ENCODE data around the gene SYTL3. TPM values are rescaled to one million over a fixed set of nuclear protein-coding genes. Genes with fewer than 3 reads are reported as not detected.
A peak's percentile ranks its signal among the peaks of the same experiment; 100 is the strongest.

The SYTL3 gene
- total RNA-seq, 1 experiment from 2014 or later = 14.2 TPM

- H3K27me3 Mint-ChIP-seq (ENCODE audit: unreplicated experiment) = no peaks in the 10 kb centered on the region
- H3K4me3 Mint-ChIP-seq (ENCODE audit: low read depth, unreplicated experiment) = peak overlapping the region; percentile 85
- no peaks in the 10 kb centered on the region for H3K9me3 Mint-ChIP-seq (ENCODE audit: low read depth, unreplicated experiment)
- peaks cover 45% of the 10 kb centered on the region for H3K4me1 Mint-ChIP-seq (ENCODE audit: low read depth, unreplicated experiment)
- no peak for DNase-seq
- no TSS peak for BruUV-seq (replicated peaks)
- intact Hi-C loops (cut with micrococcal nuclease; ENCODE audit: unreplicated experiment) = no loop called here
- TF ChIP-seq CTCF (IDR thresholded peaks at IDR 0.05; ENCODE audit: unreplicated experiment) = no peak
- peaks cover 100% of the 10 kb centered on the region for H3K36me3 Mint-ChIP-seq (ENCODE audit: insufficient read depth, unreplicated experiment)
- CTCF ChIA-PET = interaction anchor here (0.8 to 2.0 kb wide), 4 partner anchors 21 to 159 kb away, joined by 5 to 10 read pairs (median 7); no protein-coding TSS in a partner anchor
- peak overlapping the region; percentile 97 for H3K27ac Mint-ChIP-seq (ENCODE audit: unreplicated experiment)
Observed at GRCh38 chr6:158813032-158813431, 163.2 kb downstream of the SYTL3 start.

Small RNA genes within 50 kb of the gene (microRNA-seq; reads per million reads assigned to microRNA genes)
- gene MIR3918 (1.8 reads per million), gene MIR7161 (not detected)

Other genes with a start within 250 kb of the SYTL3 start
- gene TMEM181, start 90.0 kb upstream of the SYTL3 start, total RNA-seq (2022) = 42.9 and 48.7 TPM in 2 replicates
- 156 and 167 TPM in 2 replicates for gene DYNLT1, start 5.3 kb upstream of the SYTL3 start, total RNA-seq (2022)
- 935 and 954 TPM in 2 replicates for gene EZR, start 169.3 kb downstream of the SYTL3 start, total RNA-seq (2022)

All from Calu3 (cell line).